Tibial nerve (tissue), 4 donors: ENCODE data around the gene PTPRK.

Experiments
- CTCF ChIP-seq, 5 experiments: fragments of 200-600 bp in 3 of 5; fragments of 450-650 bp in 2 of 5; sonication (generic) in 3 of 5; IDR thresholded peaks; one replicate each; pipeline ENCODE4 v1.5.1; 2016 to 2019; ENCODE audit warnings: antibody characterized with exemption in 5 of 5, mild to moderate bottlenecking in 3 of 5, moderate library complexity in 2 of 5
- EP300 ChIP-seq, 2 donors: sonication (generic); formaldehyde crosslinking; IDR thresholded peaks; one replicate each; pipeline ENCODE4 v1.6.1; 2017; ENCODE audit warnings: antibody characterized with exemption in 2 of 2, mild to moderate bottlenecking in 1 of 2
- POLR2A ChIP-seq, 2 donors: fragments of 450-650 bp; IDR thresholded peaks; one replicate each; pipeline ENCODE4 v1.6.1; 2017; ENCODE audit warnings: antibody characterized with exemption in 2 of 2, mild to moderate bottlenecking in 2 of 2, moderate library complexity in 2 of 2

GRCh38 chr6:128188678-128189077 lies 331.7 kb downstream of the PTPRK start:
- TF ChIP-seq CTCF (IDR thresholded peaks at IDR 0.05) = no peak
- TF ChIP-seq POLR2A (IDR thresholded peaks at IDR 0.05) = no peak
- no peak for TF ChIP-seq EP300 (IDR thresholded peaks at IDR 0.05)
